ENCODE measurements around the gene TFCP2.
A peak's percentile ranks its signal among the peaks of the same experiment; 100 is the strongest.
"Not testable (repeated sequence)": the region's sequence is repeated elsewhere in the genome, so short reads cannot be mapped to it uniquely, and the experiment has no call there.

TFCP2 gene

DNA sequence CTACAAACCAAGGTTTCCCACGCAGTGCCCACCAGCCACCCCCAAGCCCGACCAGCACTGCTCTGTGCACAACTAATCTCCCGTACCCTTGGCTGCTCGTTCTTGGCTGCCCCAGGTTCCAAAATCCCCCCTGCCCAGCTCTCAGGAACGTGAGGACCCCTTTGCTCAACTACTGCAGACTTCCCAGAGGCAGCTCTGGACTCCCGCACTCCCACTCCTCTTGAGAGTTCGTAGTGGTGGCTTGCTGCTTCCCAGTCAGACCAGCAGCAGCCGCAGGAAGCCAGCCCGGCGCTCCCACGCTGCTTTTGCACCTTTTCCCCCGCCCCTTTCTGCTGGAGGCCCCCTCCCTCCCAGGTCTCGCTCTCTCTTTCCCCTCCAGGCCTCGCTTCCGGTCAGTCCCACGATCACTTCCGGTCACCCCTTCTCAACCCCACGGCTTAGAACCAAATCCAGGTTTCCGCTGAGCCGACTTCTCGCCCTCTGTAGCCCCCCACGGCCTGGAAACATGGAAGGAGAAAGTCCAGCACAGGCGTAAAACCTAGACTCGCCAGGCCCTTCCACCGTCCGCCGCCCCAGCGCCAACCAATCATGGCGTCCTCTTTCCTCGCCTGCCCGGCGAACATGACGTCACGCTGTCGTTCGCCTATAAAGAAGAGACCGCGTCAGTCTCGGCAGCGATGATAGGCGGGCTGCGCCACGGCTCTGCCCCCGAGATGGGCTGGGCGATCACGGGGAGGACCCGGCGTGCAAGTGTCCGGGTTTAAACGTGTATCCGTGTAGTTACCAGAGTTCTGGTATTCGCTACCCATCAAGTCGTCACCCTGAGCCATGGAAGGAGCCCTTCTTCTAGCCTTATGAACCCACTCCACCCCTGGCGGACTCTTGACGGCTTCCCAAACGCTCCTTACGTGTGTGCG, at the start of gene TFCP2:
Gene TFCP2, minus strand, starts transcription at position 621 of the 917 bp plus-strand sequence. CDS start 713 bp downstream, outside the sequence.
- peak; percentile 94 for DNase-seq (ENCODE audit: extremely low read depth, insufficient read length)
- H3K36me3 ChIP-seq (ENCODE audit: control insufficient read depth, insufficient read depth, low read length), result no peaks in the 10 kb centered on the region; the same call in 1 of the 2 replicates
- H3K27me3 ChIP-seq (replicated peaks; ENCODE audit: control insufficient read depth, insufficient read depth, low read length), result no peaks in the 10 kb centered on the region
- TF ChIP-seq, protein P1, sequence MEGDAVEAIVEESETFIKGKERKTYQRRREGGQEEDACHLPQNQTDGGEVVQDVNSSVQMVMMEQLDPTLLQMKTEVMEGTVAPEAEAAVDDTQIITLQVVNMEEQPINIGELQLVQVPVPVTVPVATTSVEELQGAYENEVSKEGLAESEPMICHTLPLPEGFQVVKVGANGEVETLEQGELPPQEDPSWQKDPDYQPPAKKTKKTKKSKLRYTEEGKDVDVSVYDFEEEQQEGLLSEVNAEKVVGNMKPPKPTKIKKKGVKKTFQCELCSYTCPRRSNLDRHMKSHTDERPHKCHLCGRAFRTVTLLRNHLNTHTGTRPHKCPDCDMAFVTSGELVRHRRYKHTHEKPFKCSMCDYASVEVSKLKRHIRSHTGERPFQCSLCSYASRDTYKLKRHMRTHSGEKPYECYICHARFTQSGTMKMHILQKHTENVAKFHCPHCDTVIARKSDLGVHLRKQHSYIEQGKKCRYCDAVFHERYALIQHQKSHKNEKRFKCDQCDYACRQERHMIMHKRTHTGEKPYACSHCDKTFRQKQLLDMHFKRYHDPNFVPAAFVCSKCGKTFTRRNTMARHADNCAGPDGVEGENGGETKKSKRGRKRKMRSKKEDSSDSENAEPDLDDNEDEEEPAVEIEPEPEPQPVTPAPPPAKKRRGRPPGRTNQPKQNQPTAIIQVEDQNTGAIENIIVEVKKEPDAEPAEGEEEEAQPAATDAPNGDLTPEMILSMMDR (IDR thresholded peaks at IDR 0.05; ENCODE audit: insufficient read depth, low read length, poor library complexity, severe bottlenecking), result no peak
- peak within 1 kb of the TSS; percentile 85 for H3K4me3 ChIP-seq (replicated peaks; ENCODE audit: low read depth, low read length)

DNA sequence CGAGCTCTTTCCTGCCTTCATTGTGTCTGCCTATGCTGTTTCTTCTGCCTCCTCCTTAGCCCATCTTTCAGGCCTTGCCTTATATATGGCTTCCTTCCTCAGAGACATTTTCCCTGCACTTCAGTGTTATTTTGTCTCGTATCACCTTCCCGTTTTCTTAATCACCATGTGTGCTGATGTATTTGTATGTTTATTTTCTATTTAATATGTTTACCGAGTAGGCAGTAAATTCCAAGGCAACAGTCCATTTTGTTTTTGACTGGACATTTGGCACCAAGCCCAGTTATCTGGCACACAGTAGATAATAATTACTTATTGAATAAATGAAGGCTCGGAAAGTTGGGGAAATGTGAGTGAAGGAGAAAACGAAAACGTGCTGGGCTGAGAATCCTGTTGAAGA, 49.5 kb upstream of the TFCP2 start:
- no peak for DNase-seq (ENCODE audit: extremely low read depth, insufficient read length)

GRCh38 chr12:51219857-51220256, 46.9 kb upstream of the TFCP2 start:
- H3K4me3 ChIP-seq (replicated peaks; ENCODE audit: low read depth, low read length); H3K36me3 ChIP-seq (ENCODE audit: control insufficient read depth, insufficient read depth, low read length); DNase-seq (ENCODE audit: extremely low read depth, insufficient read length); H3K27me3 ChIP-seq (replicated peaks; ENCODE audit: control insufficient read depth, insufficient read depth, low read length): not testable (repeated sequence)

More for the DNA sequence above, 49.5 kb upstream of the TFCP2 start:
- Histone ChIP-seq H3K27me3 (replicated peaks; ENCODE audit: control insufficient read depth, insufficient read depth, low read length) (no peaks in the 10 kb centered on the region), H3K36me3 (ENCODE audit: control insufficient read depth, insufficient read depth, low read length) (no peaks in the 10 kb centered on the region), H3K4me3 (replicated peaks; ENCODE audit: low read depth, low read length) (no peak overlapping the region)
- TF ChIP-seq, protein P1 (IDR thresholded peaks at IDR 0.05; ENCODE audit: insufficient read depth, low read length, poor library complexity, severe bottlenecking), result no peak

- no peak for DNase-seq (ENCODE audit: extremely low read depth, insufficient read length)
- Histone ChIP-seq H3K27me3 (replicated peaks; ENCODE audit: control insufficient read depth, insufficient read depth, low read length) (no peaks in the 10 kb centered on the region), H3K4me3 (replicated peaks; ENCODE audit: low read depth, low read length) (no peak overlapping the region; the same call in 1 of the 2 replicates), H3K36me3 (ENCODE audit: control insufficient read depth, insufficient read depth, low read length) (no peaks in the 10 kb centered on the region)
- TF ChIP-seq, protein P1 (IDR thresholded peaks at IDR 0.05; ENCODE audit: insufficient read depth, low read length, poor library complexity, severe bottlenecking), result no peak
These were observed 46.4 kb upstream of the TFCP2 start for GRCh38 chr12:51219322-51219721.

DNA sequence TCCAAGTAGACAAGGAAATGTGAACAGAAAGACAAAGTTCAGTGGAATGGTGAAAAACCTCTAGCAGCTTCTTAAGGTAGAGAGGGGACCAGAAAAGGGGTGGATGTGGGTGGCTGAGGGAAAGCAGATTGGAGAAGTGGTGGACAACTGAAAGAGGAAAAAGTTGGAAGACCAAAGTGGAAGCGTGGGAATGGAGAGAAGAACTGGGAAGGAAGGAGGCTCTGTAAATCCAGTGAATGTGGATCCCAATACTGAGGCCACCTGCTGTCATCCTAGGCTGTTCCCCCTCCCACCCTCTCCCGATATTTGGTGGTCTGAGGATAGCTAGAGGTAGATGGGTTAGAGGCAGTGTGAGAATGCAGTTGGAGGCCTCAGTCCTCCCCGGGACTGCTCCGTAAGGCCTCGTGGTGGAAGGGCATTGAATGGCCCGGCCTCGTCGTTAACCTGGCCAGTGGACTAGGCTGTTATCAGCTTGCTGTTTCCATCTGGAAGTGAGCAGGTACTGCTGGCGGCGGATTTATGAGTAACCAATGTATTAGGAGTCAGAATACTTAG, 45.7 kb upstream of the TFCP2 start:
- DNase-seq (ENCODE audit: extremely low read depth, insufficient read length), result no peak
- Histone ChIP-seq H3K4me3 (replicated peaks; ENCODE audit: low read depth, low read length) (peak overlapping the region; percentile 77), H3K36me3 (ENCODE audit: control insufficient read depth, insufficient read depth, low read length) (no peaks in the 10 kb centered on the region), H3K27me3 (replicated peaks; ENCODE audit: control insufficient read depth, insufficient read depth, low read length) (no peaks in the 10 kb centered on the region)
- TF ChIP-seq, protein P1 (IDR thresholded peaks at IDR 0.05; ENCODE audit: insufficient read depth, low read length, poor library complexity, severe bottlenecking), result no peak

DNA sequence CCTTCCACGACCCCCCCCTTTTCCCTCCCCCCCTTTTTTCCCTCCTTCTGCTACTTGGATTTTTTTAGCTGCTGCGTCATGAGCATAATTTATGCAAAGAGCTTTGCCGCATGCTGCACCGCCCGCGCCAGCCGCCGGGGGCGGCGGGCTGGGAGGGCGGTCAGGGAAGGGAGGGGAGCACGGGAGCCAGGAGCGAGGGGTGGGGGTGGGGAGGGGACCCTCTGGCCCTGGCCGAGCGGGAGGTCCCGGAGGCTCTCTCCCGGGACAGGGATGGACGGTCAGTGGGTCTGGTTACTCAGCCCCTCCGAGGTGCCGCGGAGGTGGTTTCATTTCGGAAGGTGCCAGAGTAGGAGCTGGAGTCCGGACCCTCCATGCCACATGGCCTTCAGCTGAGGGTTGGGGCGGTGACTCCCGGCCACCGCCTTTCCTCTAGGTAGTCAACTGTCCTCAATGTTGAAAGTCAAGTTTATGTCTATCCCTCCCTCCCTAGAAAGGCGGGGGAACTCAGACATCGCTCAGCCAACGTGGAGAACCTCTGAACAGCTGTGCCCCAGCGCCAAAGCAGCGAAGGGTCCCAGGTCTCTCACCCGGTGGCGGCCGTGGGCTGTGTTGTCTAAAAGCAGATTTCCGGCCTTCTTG, 45.2 kb upstream of the TFCP2 start, which contains the start of gene POU6F1:
Gene POU6F1, minus strand, starts transcription at position 95 of the 639 bp plus-strand sequence. CDS start 11,226 bp downstream, outside the sequence.
- H3K27me3 ChIP-seq (replicated peaks; ENCODE audit: control insufficient read depth, insufficient read depth, low read length), result no peaks in the 10 kb centered on the region
- no peaks in the 10 kb centered on the region for H3K36me3 ChIP-seq (ENCODE audit: control insufficient read depth, insufficient read depth, low read length)
- H3K4me3 ChIP-seq (replicated peaks; ENCODE audit: low read depth, low read length), result peak within 1 kb of the TSS; percentile 77
- TF ChIP-seq, protein P1 (IDR thresholded peaks at IDR 0.05; ENCODE audit: insufficient read depth, low read length, poor library complexity, severe bottlenecking), result peak; percentile 62
- peak; percentile 88 for DNase-seq (ENCODE audit: extremely low read depth, insufficient read length)
